ENCODE data around the gene HOXA5. TPM values are rescaled to one million over a fixed set of nuclear protein-coding genes. Genes with fewer than 3 reads are reported as not detected.

HOXA5 gene
- total RNA-seq, 4 donors from 2014 or later, result 18.3 to 89.8 (median 31.6) TPM

GRCh38 chr7:27142580-27143022 is 880 bp downstream of the HOXA5 start:
- 35 to 39% methylated on average over 10 to 29 of the region's 29 CpGs for WGBS, 2 donors (ENCODE audit: low coverage in 1 of 2)
- H3K4me3 ChIP-seq, result peak overlapping the region; percentile 33 to 77 (median 46)
- H3K36me3 ChIP-seq, result no peaks in the 10 kb centered on the region
- H3K9me3 ChIP-seq, result no peaks in the 10 kb centered on the region
- DNase-seq, result no peak
- H3K27me3 ChIP-seq, result peaks cover 6% of the 10 kb centered on the region
- H3K4me1 ChIP-seq, result peaks cover 0 to 64% (median 57%) of the 10 kb centered on the region in 4 donors
- peak overlapping the region; percentile 95 to 99 (median 98) for H3K27ac ChIP-seq
- TF ChIP-seq POLR2A (IDR thresholded peaks at IDR 0.05) (no peak), CTCF (IDR thresholded peaks at IDR 0.05) (no peak), EP300 (IDR thresholded peaks at IDR 0.05; ENCODE audit: low read depth) (no peak)
- in situ Hi-C loops (cut with MboI; ENCODE audit: low pct_ligation_motif_present in 1 of 4, low pct_unique_long_range_greater_than_20kb in 1 of 4, low sequenced_read_pairs in 3 of 4) (loop anchor here (5.0 to 10.0 kb wide), 2 partner anchors 285 to 288 kb away; no protein-coding TSS in a partner anchor), intact Hi-C loops (cut with DNase I; ENCODE audit: low total_unique reads) (no loop called here)

GRCh38 chr7:27141923-27142579 is 1.4 kb downstream of the HOXA5 start:
- Histone ChIP-seq H3K9me3 (no peaks in the 10 kb centered on the region), H3K27ac (peak overlapping the region; percentile 95 to 99 (median 98)), H3K4me3 (peak overlapping the region; percentile 33 to 77 (median 46)), H3K36me3 (no peaks in the 10 kb centered on the region), H3K27me3 (peaks cover 4% of the 10 kb centered on the region), H3K4me1 (peaks cover 5 to 64% (median 57%) of the 10 kb centered on the region in 4 donors)
- peak; percentile 37 for DNase-seq
- intact Hi-C loops (cut with DNase I; ENCODE audit: low total_unique reads) (no loop called here), in situ Hi-C loops (cut with MboI; ENCODE audit: low pct_ligation_motif_present in 1 of 4, low pct_unique_long_range_greater_than_20kb in 1 of 4, low sequenced_read_pairs in 3 of 4) (loop anchor here (5.0 to 10.0 kb wide), 2 partner anchors 285 to 287 kb away; no protein-coding TSS in a partner anchor)
- TF ChIP-seq EP300 (IDR thresholded peaks at IDR 0.05; ENCODE audit: low read depth), result no peak
- no peak for TF ChIP-seq POLR2A (IDR thresholded peaks at IDR 0.05)
- no peak for TF ChIP-seq POLR2AphosphoS5 (IDR thresholded peaks at IDR 0.05)
- peak in 2 of 5 experiments; percentile 38 to 39 for TF ChIP-seq CTCF (IDR thresholded peaks at IDR 0.05)
- WGBS, 2 donors (ENCODE audit: low coverage in 1 of 2), result 38% methylated on average over 14 to 30 of the region's 30 CpGs

GRCh38 chr7:27141137-27141922 is 2.2 kb downstream of the HOXA5 start:
- in situ Hi-C loops (cut with MboI; ENCODE audit: low pct_ligation_motif_present in 1 of 4, low pct_unique_long_range_greater_than_20kb in 1 of 4, low sequenced_read_pairs in 3 of 4) (loop anchor here (5.0 to 10.0 kb wide), 2 partner anchors 284 to 287 kb away; no protein-coding TSS in a partner anchor), intact Hi-C loops (cut with DNase I; ENCODE audit: low total_unique reads) (no loop called here)
- Histone ChIP-seq H3K27ac (peak overlapping the region; percentile 95 to 99 (median 98)), H3K4me1 (peaks cover 11 to 64% (median 57%) of the 10 kb centered on the region in 4 donors), H3K9me3 (no peaks in the 10 kb centered on the region), H3K36me3 (no peaks in the 10 kb centered on the region), H3K27me3 (no peaks in the 10 kb centered on the region), H3K4me3 (peak overlapping the region in 3 of 4 donors; percentile 33 to 77 (median 57))
- TF ChIP-seq POLR2A (IDR thresholded peaks at IDR 0.05) (no peak), POLR2AphosphoS5 (IDR thresholded peaks at IDR 0.05) (peak in 1 of 3 donors; percentile 21), CTCF (IDR thresholded peaks at IDR 0.05) (no peak)
- DNase-seq, result no peak
- WGBS, 2 donors (ENCODE audit: low coverage in 1 of 2), result 31 to 48% methylated on average over 10 to 18 of the region's 18 CpGs
